ENCODE data around the gene KDM4D.
"Not testable (repeated sequence)": the region's sequence is repeated elsewhere in the genome, so short reads cannot be mapped to it uniquely, and the experiment has no call there.

The KDM4D gene

GRCh38 chr11:94973099-94973968 is at the start of gene KDM4D, which contains the start of gene CWC15:
Gene KDM4D (plus strand): TSS chr11:94973709. CDS start chr11:94997373, 23,664 bp downstream.
Gene CWC15 (minus strand): TSS chr11:94973556. CDS start chr11:94972185, 1,371 bp downstream.
- DNase-seq, result peak; percentile 93

- no peak for DNase-seq
These were observed 49.3 kb upstream of the KDM4D start for GRCh38 chr11:94924171-94924572.

GRCh38 chr11:94924612-94925011 is 48.9 kb upstream of the KDM4D start:
- no peak for DNase-seq

GRCh38 chr11:94925422-94926270 is 47.9 kb upstream of the KDM4D start:
- no peak for DNase-seq

- no peak for DNase-seq
These were observed 47.3 kb upstream of the KDM4D start for GRCh38 chr11:94926271-94926625.

- DNase-seq, result no peak
These were observed 46.7 kb upstream of the KDM4D start for GRCh38 chr11:94926698-94927237.

GRCh38 chr11:94928117-94928990 is 45.2 kb upstream of the KDM4D start:
- no peak for DNase-seq

GRCh38 chr11:94932072-94932471 is 41.4 kb upstream of the KDM4D start:
- not testable (repeated sequence) for DNase-seq

GRCh38 chr11:94932503-94932902 is 41.0 kb upstream of the KDM4D start:
- no peak for DNase-seq

GRCh38 chr11:94933223-94934130 is 40.0 kb upstream of the KDM4D start:
- DNase-seq, result no peak

- no peak for DNase-seq
These were observed 39.1 kb upstream of the KDM4D start for GRCh38 chr11:94934362-94934761.

GRCh38 chr11:94934846-94935245 is 38.7 kb upstream of the KDM4D start:
- no peak for DNase-seq

GRCh38 chr11:94938095-94939055 is 35.1 kb upstream of the KDM4D start:
- no peak for DNase-seq

GRCh38 chr11:94939346-94939745 is 34.2 kb upstream of the KDM4D start:
- DNase-seq, result no peak

GRCh38 chr11:94941131-94941530 is 32.4 kb upstream of the KDM4D start:
- no peak for DNase-seq

- DNase-seq, result no peak
These were observed 26.7 kb upstream of the KDM4D start for GRCh38 chr11:94946812-94947211.

- DNase-seq, result no peak
These were observed 25.4 kb upstream of the KDM4D start for GRCh38 chr11:94948070-94948617.

GRCh38 chr11:94954753-94955152 is 18.8 kb upstream of the KDM4D start:
- no peak for DNase-seq

- DNase-seq, result no peak
These were observed 16.5 kb upstream of the KDM4D start for GRCh38 chr11:94956963-94957362.
